Neural progenitor cell (in vitro differentiated cells): ENCODE data around the gene RTP3. TPM values are rescaled to one million over a fixed set of nuclear protein-coding genes. Genes with fewer than 3 reads are reported as not detected.

ENCODE experiments used
- DNase-seq: peaks from one replicate; pipeline ENCODE4 v3.0.0-alpha.2; 2016; ENCODE audit warnings: low spot score
- H2AFZ ChIP-seq: fragments of 200-600 bp; sonication (generic); replicated peaks from 2 replicates; pipeline ENCODE4 v1.6.1; 2016; ENCODE audit warnings: antibody characterized with exemption
- H3F3A ChIP-seq: fragments of 200-600 bp; sonication (generic); 2 replicates; pipeline ENCODE4 v1.6.1; 2016; ENCODE audit warnings: antibody characterized with exemption, low read depth
- H3K27ac ChIP-seq: fragments of 200-600 bp; sonication (generic); 2 replicates; pipeline ENCODE4 v1.5.1; 2016; ENCODE audit warnings: mild to moderate bottlenecking
- H3K27me3 ChIP-seq: fragments of 200-600 bp; sonication (generic); 2 replicates; pipeline ENCODE4 v1.6.1; 2016; ENCODE audit warnings: mild to moderate bottlenecking, moderate library complexity
- H3K36me3 ChIP-seq: fragments of 200-600 bp; sonication (generic); 2 replicates; pipeline ENCODE4 v1.5.1; 2016
- H3K4me1 ChIP-seq: fragments of 200-600 bp; sonication (generic); 2 replicates; pipeline ENCODE4 v1.6.1; 2016; ENCODE audit warnings: mixed run types
- H3K4me2 ChIP-seq: fragments of 200-600 bp; sonication (generic); 2 replicates; pipeline ENCODE4 v1.6.1; 2016
- H3K4me3 ChIP-seq: fragments of 200-600 bp; sonication (generic); 2 replicates; pipeline ENCODE4 v1.5.1; 2016
- H3K79me2 ChIP-seq: fragments of 200-600 bp; sonication (generic); 2 replicates; pipeline ENCODE4 v1.6.1; 2016; ENCODE audit warnings: low read depth
- H3K9ac ChIP-seq: fragments of 200-600 bp; sonication (generic); 2 replicates; pipeline ENCODE4 v1.6.1; 2016
- H3K9me3 ChIP-seq: fragments of 200-600 bp; sonication (generic); 2 replicates; pipeline ENCODE4 v1.5.1; 2016; ENCODE audit warnings: low read depth
- H4K20me1 ChIP-seq: fragments of 200-600 bp; sonication (generic); 2 replicates; pipeline ENCODE4 v1.6.1; 2016; ENCODE audit warnings: low read depth
- H3K27ac Mint-ChIP-seq: 3 replicates; pipeline ENCODE4 v1.8.0; 2021; ENCODE audit warnings: mixed read lengths
- H3K27me3 Mint-ChIP-seq: 2 replicates; pipeline ENCODE4 v1.8.0; 2022; ENCODE audit warnings: low read depth, mild to moderate bottlenecking, inconsistent platforms, moderate library complexity, mixed read lengths; ENCODE audit not compliant: insufficient read depth
- H3K36me3 Mint-ChIP-seq: 3 replicates; pipeline ENCODE4 v1.8.0; 2021; ENCODE audit warnings: mixed read lengths
- H3K4me1 Mint-ChIP-seq: 3 replicates; pipeline ENCODE4 v1.8.0; 2021; ENCODE audit warnings: mixed read lengths
- H3K4me3 Mint-ChIP-seq: 3 replicates; pipeline ENCODE4 v1.8.0; 2021; ENCODE audit warnings: mild to moderate bottlenecking, moderate library complexity, mixed read lengths
- H3K9me3 Mint-ChIP-seq: 3 replicates; pipeline ENCODE4 v1.8.0; 2020; ENCODE audit warnings: mixed read lengths
- EZH2 ChIP-seq: fragments of 200-600 bp; sonication (generic); IDR thresholded peaks from 2 replicates; pipeline ENCODE4 v1.6.1; 2017; ENCODE audit warnings: antibody characterized with exemption, mild to moderate bottlenecking, moderate library complexity
- EZH2phosphoT487 ChIP-seq: fragments of 200-600 bp; sonication (generic); IDR thresholded peaks from 2 replicates; pipeline ENCODE4 v1.6.1; 2017; ENCODE audit warnings: antibody characterized with exemption
- total RNA-seq: library from RNA; depleted of rRNA; stranded (reverse); fragments of >200 nt; gene quantifications from 2 replicates; pipeline ENCODE4 v1.2.3, GENCODE V29; 2015; ENCODE audit warnings: low replicate concordance
- TF ChIP-seq, protein P1 (sequence below): fragments of 200-600 bp; sonication (generic); IDR thresholded peaks from 2 replicates; pipeline ENCODE4 v1.5.1; 2017; ENCODE audit warnings: antibody characterized with exemption, mild to moderate bottlenecking

Gene RTP3
- total RNA-seq, 1 donor from 2014 or later: not detected

GRCh38 chr3:46484911-46485778 is 12.6 kb upstream of the RTP3 start:
- Histone ChIP-seq H4K20me1 (no peaks in the 10 kb centered on the region), H2AFZ (no peak overlapping the region), H3K27me3 (peaks cover 12% of the 10 kb centered on the region), H3K27ac (no peak overlapping the region), H3K36me3 (no peaks in the 10 kb centered on the region), H3F3A (no peaks in the 10 kb centered on the region), H3K4me2 (no peak overlapping the region), H3K4me1 (no peaks in the 10 kb centered on the region), H3K9me3 (no peaks in the 10 kb centered on the region), H3K4me3 (no peak overlapping the region), H3K9ac (no peak overlapping the region), H3K79me2 (no peaks in the 10 kb centered on the region)
- no peak for DNase-seq
- H3K4me3 Mint-ChIP-seq: no peak overlapping the region
- H3K4me1 Mint-ChIP-seq: peaks cover 4% of the 10 kb centered on the region
- H3K9me3 Mint-ChIP-seq: no peaks in the 10 kb centered on the region
- H3K36me3 Mint-ChIP-seq: no peaks in the 10 kb centered on the region
- peaks cover 5% of the 10 kb centered on the region for H3K27me3 Mint-ChIP-seq
- TF ChIP-seq, protein P1, sequence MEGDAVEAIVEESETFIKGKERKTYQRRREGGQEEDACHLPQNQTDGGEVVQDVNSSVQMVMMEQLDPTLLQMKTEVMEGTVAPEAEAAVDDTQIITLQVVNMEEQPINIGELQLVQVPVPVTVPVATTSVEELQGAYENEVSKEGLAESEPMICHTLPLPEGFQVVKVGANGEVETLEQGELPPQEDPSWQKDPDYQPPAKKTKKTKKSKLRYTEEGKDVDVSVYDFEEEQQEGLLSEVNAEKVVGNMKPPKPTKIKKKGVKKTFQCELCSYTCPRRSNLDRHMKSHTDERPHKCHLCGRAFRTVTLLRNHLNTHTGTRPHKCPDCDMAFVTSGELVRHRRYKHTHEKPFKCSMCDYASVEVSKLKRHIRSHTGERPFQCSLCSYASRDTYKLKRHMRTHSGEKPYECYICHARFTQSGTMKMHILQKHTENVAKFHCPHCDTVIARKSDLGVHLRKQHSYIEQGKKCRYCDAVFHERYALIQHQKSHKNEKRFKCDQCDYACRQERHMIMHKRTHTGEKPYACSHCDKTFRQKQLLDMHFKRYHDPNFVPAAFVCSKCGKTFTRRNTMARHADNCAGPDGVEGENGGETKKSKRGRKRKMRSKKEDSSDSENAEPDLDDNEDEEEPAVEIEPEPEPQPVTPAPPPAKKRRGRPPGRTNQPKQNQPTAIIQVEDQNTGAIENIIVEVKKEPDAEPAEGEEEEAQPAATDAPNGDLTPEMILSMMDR: no peak
- no peak for TF ChIP-seq EZH2phosphoT487
- TF ChIP-seq EZH2: no peak
- no peak overlapping the region for H3K27ac Mint-ChIP-seq

DNA sequence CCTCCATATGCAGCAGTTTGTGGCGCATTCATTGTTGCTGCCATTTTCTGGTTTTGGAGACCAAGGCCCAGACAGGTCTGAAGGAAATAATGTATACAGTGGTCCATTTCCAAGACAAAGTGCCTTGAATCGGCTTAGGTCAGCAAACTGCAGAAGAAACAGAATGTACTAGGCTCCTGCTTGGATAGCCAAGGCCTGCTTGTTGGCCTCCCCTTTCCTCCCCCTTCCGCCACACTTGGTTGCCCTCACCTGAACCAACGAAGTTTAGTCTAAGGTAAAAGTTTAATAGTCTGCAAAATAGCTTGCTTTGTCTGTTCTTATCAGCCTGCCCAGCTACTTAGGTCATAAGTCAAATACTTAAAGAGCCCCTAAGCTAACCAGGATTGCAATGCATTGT is 12.0 kb upstream of the RTP3 start:
- no peak overlapping the region for H3K9ac ChIP-seq
- no peaks in the 10 kb centered on the region for H3K36me3 ChIP-seq
- H3K4me3 ChIP-seq: no peak overlapping the region
- H3F3A ChIP-seq: no peaks in the 10 kb centered on the region
- no peak for DNase-seq
- no peak overlapping the region for H3K4me2 ChIP-seq
- H3K27ac ChIP-seq: no peak overlapping the region
- Mint-ChIP-seq H3K36me3 (no peaks in the 10 kb centered on the region), H3K4me1 (peaks cover 4% of the 10 kb centered on the region), H3K27me3 (peaks cover 5% of the 10 kb centered on the region), H3K9me3 (no peaks in the 10 kb centered on the region), H3K4me3 (no peak overlapping the region), H3K27ac (no peak overlapping the region)
- H2AFZ ChIP-seq: no peak overlapping the region
- TF ChIP-seq, protein P1: no peak
- TF ChIP-seq EZH2phosphoT487 (no peak), EZH2 (no peak)
- H4K20me1 ChIP-seq: no peaks in the 10 kb centered on the region
- no peaks in the 10 kb centered on the region for H3K79me2 ChIP-seq
- no peaks in the 10 kb centered on the region for H3K9me3 ChIP-seq
- no peaks in the 10 kb centered on the region for H3K4me1 ChIP-seq
- H3K27me3 ChIP-seq: peaks cover 12% of the 10 kb centered on the region

GRCh38 chr3:46488735-46489361 is 8.9 kb upstream of the RTP3 start:
- peaks cover 4% of the 10 kb centered on the region for H3K9me3 Mint-ChIP-seq
- no peaks in the 10 kb centered on the region for H3K36me3 ChIP-seq
- no peaks in the 10 kb centered on the region for H3F3A ChIP-seq
- TF ChIP-seq EZH2 (no peak), EZH2phosphoT487 (no peak)
- TF ChIP-seq, protein P1: peak; percentile 96
- H3K36me3 Mint-ChIP-seq: no peaks in the 10 kb centered on the region
- H3K27me3 ChIP-seq: peaks cover 12% of the 10 kb centered on the region
- DNase-seq: peak; percentile 96
- H3K4me1 Mint-ChIP-seq: peaks cover 4% of the 10 kb centered on the region
- H3K4me3 ChIP-seq: no peak overlapping the region
- H3K9me3 ChIP-seq: no peaks in the 10 kb centered on the region
- H3K27ac ChIP-seq: no peak overlapping the region
- no peaks in the 10 kb centered on the region for H3K79me2 ChIP-seq
- H3K27me3 Mint-ChIP-seq: peaks cover 10% of the 10 kb centered on the region
- H3K4me1 ChIP-seq: no peaks in the 10 kb centered on the region
- peak overlapping the region; percentile 63 for H3K4me2 ChIP-seq
- peak overlapping the region; percentile 71 for H2AFZ ChIP-seq
- no peak overlapping the region for H3K27ac Mint-ChIP-seq
- no peak overlapping the region for H3K9ac ChIP-seq
- H3K4me3 Mint-ChIP-seq: no peak overlapping the region
- H4K20me1 ChIP-seq: no peaks in the 10 kb centered on the region
